Stimulated activated effector memory CD8-positive, alpha-beta T cell treated with anti-CD3 and anti-CD28 coated beads, Interleukin-12 subunit alpha, Interleukin-12 subunit beta, amount 100 ng/mL, for 72 hours (primary cell): Measurements from ENCODE around the gene CFAP77.
A peak's percentile ranks its signal among the peaks of the same experiment; 100 is the strongest.

Experiments used
- ATAC-seq: fragments of 150-1000 bp; cut with Tn5 transposase; 2 replicates; pipeline ENCODE4 v1.10.0; 2021
- DNase-seq, 2 donors: peaks; one replicate each; pipeline ENCODE4 v3.0.0; 2021 to 2022; ENCODE audit warnings: low spot score in 2 of 2
- H3K27ac Mint-ChIP-seq: one replicate; pipeline ENCODE4 v1.8.0; 2022; ENCODE audit warnings: mild to moderate bottlenecking, mixed read lengths
- H3K36me3 Mint-ChIP-seq: one replicate; pipeline ENCODE4 v1.8.0; 2022; ENCODE audit warnings: mild to moderate bottlenecking, mixed read lengths
- H3K4me1 Mint-ChIP-seq: one replicate; pipeline ENCODE4 v1.8.0; 2022; ENCODE audit warnings: mixed read lengths
- H3K4me3 Mint-ChIP-seq: one replicate; pipeline ENCODE4 v1.8.0; 2022; ENCODE audit warnings: mild to moderate bottlenecking, mixed read lengths
- H3K9me3 Mint-ChIP-seq: one replicate; pipeline ENCODE4 v1.8.0; 2022; ENCODE audit warnings: mixed read lengths

CFAP77 gene

GRCh38 chr9:132507670-132508469 is 97.9 kb downstream of the CFAP77 start:
- Mint-ChIP-seq H3K36me3 (no peaks in the 10 kb centered on the region), H3K4me1 (peaks cover 21% of the 10 kb centered on the region), H3K4me3 (no peak overlapping the region), H3K9me3 (no peaks in the 10 kb centered on the region), H3K27ac (no peak overlapping the region)
- DNase-seq, result peak; percentile 57 to 81
- ATAC-seq, result peak; percentile 76

- H3K27ac Mint-ChIP-seq, result no peak overlapping the region
- ATAC-seq (no peak), DNase-seq (no peak)
- H3K36me3 Mint-ChIP-seq, result no peaks in the 10 kb centered on the region
- no peak overlapping the region for H3K4me3 Mint-ChIP-seq
- H3K9me3 Mint-ChIP-seq, result no peaks in the 10 kb centered on the region
- peaks cover 21% of the 10 kb centered on the region for H3K4me1 Mint-ChIP-seq
Observed at GRCh38 chr9:132509928-132510874, 100.2 kb downstream of the CFAP77 start.

DNA sequence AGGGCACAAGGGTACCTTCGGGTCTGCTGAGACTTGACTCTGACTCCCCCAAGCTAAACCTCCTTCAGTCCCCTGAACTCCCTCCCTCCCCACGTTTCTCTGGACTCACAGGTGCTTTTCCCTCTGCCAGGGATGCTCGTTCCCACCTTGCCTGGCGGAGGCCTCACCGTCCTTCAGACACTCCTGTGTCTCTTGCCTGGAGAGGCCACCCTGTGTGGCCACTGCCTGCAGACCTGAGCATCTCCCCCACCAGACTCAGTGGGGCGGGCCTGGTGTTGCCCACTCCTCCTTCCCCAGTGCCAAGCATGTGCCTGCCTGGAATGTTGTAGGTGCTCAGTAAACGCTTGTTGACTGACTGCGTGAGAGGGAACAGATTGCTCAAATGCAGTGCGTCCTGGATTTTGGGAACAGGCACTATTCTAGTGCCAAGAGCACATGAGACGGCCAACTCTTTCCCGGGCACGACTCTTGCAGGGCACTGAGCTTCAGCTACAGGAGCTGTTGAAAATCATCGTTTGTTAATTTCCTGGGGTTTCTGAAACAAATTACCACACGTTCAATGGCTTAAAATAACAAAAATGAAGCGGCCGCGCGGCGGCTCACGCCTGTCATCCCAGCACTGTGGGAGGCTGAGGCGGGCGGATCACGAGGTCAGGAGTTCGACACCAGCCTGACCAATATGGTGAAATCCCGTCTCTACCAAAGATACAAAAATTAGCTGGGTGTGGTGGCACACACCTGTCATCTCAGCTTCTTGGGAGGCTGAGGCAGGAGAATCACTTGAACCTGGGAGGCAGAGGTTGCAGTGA is 101.4 kb downstream of the CFAP77 start:
- Mint-ChIP-seq H3K36me3 (no peaks in the 10 kb centered on the region), H3K4me3 (no peak overlapping the region), H3K27ac (no peak overlapping the region), H3K4me1 (peaks cover 20% of the 10 kb centered on the region), H3K9me3 (no peaks in the 10 kb centered on the region)
- DNase-seq, result no peak
- no peak for ATAC-seq

GRCh38 chr9:132513416-132513815 is 103.4 kb downstream of the CFAP77 start:
- no peak overlapping the region for H3K4me3 Mint-ChIP-seq
- no peak overlapping the region for H3K27ac Mint-ChIP-seq
- H3K4me1 Mint-ChIP-seq, result no peaks in the 10 kb centered on the region
- ATAC-seq (no peak), DNase-seq (no peak)
- no peaks in the 10 kb centered on the region for H3K36me3 Mint-ChIP-seq
- H3K9me3 Mint-ChIP-seq, result no peaks in the 10 kb centered on the region

DNA sequence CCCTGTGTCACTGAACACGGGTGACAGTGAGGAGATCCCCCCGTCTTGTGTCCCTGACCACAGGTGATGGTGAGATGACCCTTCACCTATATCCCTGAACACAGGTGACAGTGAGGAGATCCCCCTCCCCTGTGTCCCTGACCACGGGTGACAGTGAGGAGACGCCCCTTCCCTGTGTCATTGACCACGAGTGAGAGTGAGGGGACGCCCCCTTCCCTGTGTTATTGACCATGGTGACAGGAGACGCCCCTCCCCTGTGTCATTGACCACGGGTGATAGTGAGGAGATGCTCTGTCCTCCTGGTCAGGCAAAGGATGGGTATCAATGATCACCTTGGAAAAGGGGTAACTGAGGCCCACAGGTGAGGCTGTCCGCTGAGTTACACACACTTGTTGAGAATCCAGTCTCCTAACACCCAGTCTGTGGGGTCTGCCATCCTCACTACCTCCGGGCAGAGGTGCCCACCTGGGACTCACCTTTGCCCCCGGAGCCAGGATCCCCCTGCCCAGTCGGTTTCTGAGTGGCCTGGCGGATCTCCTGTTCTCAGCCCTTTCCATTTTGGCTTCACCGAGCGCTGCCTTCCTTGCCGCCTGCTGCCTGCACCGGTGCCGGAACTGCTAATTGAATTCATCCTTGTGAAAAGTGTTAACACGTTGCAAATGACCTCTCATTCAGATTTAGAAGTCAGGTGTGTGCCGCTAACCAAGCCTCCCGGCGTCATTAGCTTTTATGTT is 104.2 kb downstream of the CFAP77 start:
- no peaks in the 10 kb centered on the region for H3K4me1 Mint-ChIP-seq
- DNase-seq (no peak), ATAC-seq (no peak)
- H3K4me3 Mint-ChIP-seq, result no peak overlapping the region
- no peaks in the 10 kb centered on the region for H3K36me3 Mint-ChIP-seq
- no peak overlapping the region for H3K27ac Mint-ChIP-seq
- no peaks in the 10 kb centered on the region for H3K9me3 Mint-ChIP-seq

DNA sequence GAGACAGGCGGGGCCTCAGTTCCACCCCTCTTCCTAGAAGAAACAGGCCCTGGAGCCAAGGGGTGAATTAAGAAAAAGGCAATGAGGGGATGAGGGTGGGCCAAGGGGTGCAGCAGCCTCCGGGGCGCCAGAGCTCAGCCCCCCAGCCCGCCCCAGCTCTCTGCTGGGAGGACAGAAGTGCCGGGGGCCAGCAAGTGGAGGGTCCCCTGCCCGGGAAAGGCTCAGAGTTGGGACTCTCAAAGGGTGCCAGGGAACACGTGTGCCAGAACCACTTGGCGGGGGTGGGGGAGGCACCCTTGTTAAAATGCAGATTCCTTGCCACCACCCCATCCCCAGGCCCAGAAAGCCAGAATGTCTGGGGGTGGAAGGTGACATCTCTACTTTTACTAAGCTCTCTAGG is 104.8 kb downstream of the CFAP77 start:
- no peaks in the 10 kb centered on the region for H3K4me1 Mint-ChIP-seq
- DNase-seq (no peak), ATAC-seq (no peak)
- H3K4me3 Mint-ChIP-seq, result no peak overlapping the region
- H3K36me3 Mint-ChIP-seq, result no peaks in the 10 kb centered on the region
- no peaks in the 10 kb centered on the region for H3K9me3 Mint-ChIP-seq
- no peak overlapping the region for H3K27ac Mint-ChIP-seq

DNA sequence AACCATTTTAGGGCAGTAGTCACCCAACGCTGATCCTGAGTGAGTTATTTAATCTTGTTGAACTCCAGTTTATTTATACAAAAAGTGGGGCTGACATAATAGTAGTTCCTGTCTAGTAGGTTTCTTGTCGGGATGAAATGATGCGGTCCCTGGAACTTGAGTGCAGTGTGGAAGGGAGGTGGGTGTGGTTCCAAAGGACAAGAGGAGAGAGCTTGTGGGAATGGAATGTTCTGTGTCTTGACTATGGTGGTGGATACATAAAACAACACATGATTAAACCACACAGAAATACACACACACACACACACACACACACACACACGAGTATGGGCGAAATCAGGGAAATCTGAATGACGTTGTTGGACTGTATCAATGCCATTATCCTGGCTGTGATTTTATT is 106.3 kb downstream of the CFAP77 start:
- ATAC-seq (no peak), DNase-seq (no peak)
- Mint-ChIP-seq H3K27ac (no peak overlapping the region), H3K9me3 (no peaks in the 10 kb centered on the region), H3K36me3 (no peaks in the 10 kb centered on the region), H3K4me3 (no peak overlapping the region), H3K4me1 (no peaks in the 10 kb centered on the region)

GRCh38 chr9:132516911-132517310 is 106.9 kb downstream of the CFAP77 start:
- Mint-ChIP-seq H3K4me3 (no peak overlapping the region), H3K36me3 (no peaks in the 10 kb centered on the region)
- ATAC-seq, result no peak

GRCh38 chr9:132517815-132518550 is 108.0 kb downstream of the CFAP77 start:
- Mint-ChIP-seq H3K4me1 (no peaks in the 10 kb centered on the region), H3K9me3 (no peaks in the 10 kb centered on the region), H3K36me3 (no peaks in the 10 kb centered on the region), H3K4me3 (no peak overlapping the region), H3K27ac (no peak overlapping the region)
- DNase-seq, result no peak
- ATAC-seq, result no peak

More at GRCh38 chr9:132516911-132517310, 106.9 kb downstream of the CFAP77 start:
- no peak for DNase-seq
- H3K4me1 Mint-ChIP-seq, result no peaks in the 10 kb centered on the region
- H3K9me3 Mint-ChIP-seq, result no peaks in the 10 kb centered on the region
- H3K27ac Mint-ChIP-seq, result no peak overlapping the region

GRCh38 chr9:132518626-132519025 is 108.6 kb downstream of the CFAP77 start:
- no peaks in the 10 kb centered on the region for H3K4me1 Mint-ChIP-seq
- no peak overlapping the region for H3K4me3 Mint-ChIP-seq
- no peak overlapping the region for H3K27ac Mint-ChIP-seq
- no peaks in the 10 kb centered on the region for H3K36me3 Mint-ChIP-seq
- no peaks in the 10 kb centered on the region for H3K9me3 Mint-ChIP-seq
- no peak for ATAC-seq
- DNase-seq, result no peak

GRCh38 chr9:132519033-132519432 is 109.0 kb downstream of the CFAP77 start:
- H3K27ac Mint-ChIP-seq, result no peak overlapping the region
- DNase-seq, result no peak
- H3K9me3 Mint-ChIP-seq, result no peaks in the 10 kb centered on the region
- H3K36me3 Mint-ChIP-seq, result no peaks in the 10 kb centered on the region
- no peak for ATAC-seq
- no peak overlapping the region for H3K4me3 Mint-ChIP-seq
- no peaks in the 10 kb centered on the region for H3K4me1 Mint-ChIP-seq

- no peaks in the 10 kb centered on the region for H3K4me1 Mint-ChIP-seq
- H3K36me3 Mint-ChIP-seq, result no peaks in the 10 kb centered on the region
- DNase-seq (no peak), ATAC-seq (no peak)
- H3K9me3 Mint-ChIP-seq, result no peaks in the 10 kb centered on the region
- H3K27ac Mint-ChIP-seq, result no peak overlapping the region
- H3K4me3 Mint-ChIP-seq, result no peak overlapping the region
Observed at GRCh38 chr9:132520612-132521011, 110.6 kb downstream of the CFAP77 start.

DNA sequence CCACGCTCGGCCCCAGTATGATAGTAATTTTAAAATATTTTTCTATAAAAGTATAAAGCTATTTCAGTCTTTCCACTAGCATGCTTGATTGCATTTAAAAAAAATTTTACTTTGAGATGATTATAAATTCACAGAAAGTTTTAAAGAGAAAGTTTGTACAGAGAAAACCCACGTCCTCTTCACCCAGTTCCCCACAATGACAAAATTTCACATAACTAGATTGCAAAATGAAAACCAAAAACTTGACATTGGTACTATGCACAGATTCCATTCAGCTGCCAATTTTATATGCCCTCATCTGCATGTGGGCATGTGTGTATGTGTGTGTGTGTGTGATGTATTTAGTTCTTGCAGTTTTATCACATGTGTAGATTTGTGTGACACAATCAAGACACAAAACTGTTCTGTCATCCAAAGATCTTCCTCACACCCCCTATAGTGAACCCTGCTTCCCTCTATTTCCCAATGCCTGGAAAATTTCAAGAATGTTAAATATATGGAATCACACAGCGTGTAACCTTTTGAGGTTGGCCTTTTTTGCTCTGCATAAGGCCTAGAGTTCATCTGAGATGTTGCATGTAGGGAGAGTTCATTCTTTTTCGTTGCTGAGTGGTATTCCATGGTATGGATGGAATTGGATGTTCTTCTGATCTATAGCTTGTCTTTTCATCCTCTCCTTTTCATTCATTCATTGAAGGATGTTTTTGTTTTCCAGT is 115.5 kb downstream of the CFAP77 start:
- no peak overlapping the region for H3K4me3 Mint-ChIP-seq
- no peaks in the 10 kb centered on the region for H3K9me3 Mint-ChIP-seq
- ATAC-seq, result no peak
- H3K27ac Mint-ChIP-seq, result no peak overlapping the region
- no peaks in the 10 kb centered on the region for H3K36me3 Mint-ChIP-seq
- no peaks in the 10 kb centered on the region for H3K4me1 Mint-ChIP-seq
- no peak for DNase-seq

GRCh38 chr9:132531195-132531594 is 121.2 kb downstream of the CFAP77 start:
- Mint-ChIP-seq H3K27ac (no peak overlapping the region), H3K4me1 (no peaks in the 10 kb centered on the region), H3K36me3 (no peaks in the 10 kb centered on the region), H3K4me3 (no peak overlapping the region), H3K9me3 (peaks cover 2% of the 10 kb centered on the region)
- ATAC-seq (no peak), DNase-seq (no peak)
